Middle frontal gyrus (tissue), 1 donor: Measurements from ENCODE around the gene ANO10.
"Not testable (repeated sequence)": the region's sequence is repeated elsewhere in the genome, so short reads cannot be mapped to it uniquely, and the experiment has no call there.

Experiments used
- DNase-seq: peaks from one replicate; pipeline ENCODE4 v3.0.0-alpha.2; 2015; ENCODE audit warnings: low spot score; ENCODE audit errors: extremely low spot score

ANO10 gene

DNA sequence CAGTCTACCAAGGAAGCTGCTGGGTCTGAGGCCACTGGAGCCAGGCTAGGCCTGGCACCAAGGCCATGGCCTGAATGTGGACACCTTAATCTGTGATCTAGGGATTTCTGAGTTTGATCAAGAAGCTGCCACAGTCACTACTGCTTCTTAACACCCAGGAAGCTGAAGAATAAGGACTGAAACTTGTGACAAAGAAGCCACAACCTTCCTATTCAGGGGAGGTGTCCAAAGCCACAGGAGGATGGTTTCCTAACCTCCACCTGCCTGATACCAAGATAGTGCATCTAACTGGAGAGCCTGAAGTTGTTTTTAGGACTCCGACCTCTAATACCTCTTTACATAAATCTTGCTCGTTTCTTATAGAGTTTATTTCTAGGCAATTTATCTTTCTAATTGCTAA is 5.5 kb upstream of the ANO10 start:
- DNase-seq: no peak

DNA sequence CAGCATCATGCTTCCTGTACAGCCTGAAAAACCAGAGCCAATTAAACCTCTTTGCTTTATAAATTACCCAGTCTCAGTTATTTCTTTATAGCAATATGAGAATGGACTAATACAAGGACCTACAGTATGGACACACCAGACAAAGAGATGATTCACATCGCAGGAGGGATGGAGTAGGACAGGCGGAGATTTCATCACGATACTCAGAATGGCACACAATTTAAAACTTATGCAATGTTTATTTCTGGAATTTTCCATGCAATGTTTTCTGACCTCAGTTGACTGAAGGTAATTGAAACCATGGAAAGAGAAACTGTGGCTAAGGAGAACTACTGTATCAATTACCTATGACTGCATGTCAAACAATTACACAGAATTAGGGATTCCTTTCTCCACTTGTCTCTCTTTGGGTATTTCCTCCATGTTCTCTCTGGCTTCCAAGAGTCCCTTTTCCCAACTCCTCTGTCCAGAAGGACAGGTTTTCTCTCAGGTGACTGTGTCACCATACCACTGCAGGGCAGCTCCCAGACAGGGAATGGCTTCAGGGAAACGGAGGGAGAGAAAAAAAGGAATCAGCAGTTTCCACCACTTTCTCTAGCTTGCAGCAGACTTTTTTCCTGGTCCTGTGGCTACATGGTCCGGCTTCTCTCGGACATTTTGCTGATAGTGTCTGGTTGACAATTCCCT is 3.0 kb upstream of the ANO10 start:
- DNase-seq: no peak

DNA sequence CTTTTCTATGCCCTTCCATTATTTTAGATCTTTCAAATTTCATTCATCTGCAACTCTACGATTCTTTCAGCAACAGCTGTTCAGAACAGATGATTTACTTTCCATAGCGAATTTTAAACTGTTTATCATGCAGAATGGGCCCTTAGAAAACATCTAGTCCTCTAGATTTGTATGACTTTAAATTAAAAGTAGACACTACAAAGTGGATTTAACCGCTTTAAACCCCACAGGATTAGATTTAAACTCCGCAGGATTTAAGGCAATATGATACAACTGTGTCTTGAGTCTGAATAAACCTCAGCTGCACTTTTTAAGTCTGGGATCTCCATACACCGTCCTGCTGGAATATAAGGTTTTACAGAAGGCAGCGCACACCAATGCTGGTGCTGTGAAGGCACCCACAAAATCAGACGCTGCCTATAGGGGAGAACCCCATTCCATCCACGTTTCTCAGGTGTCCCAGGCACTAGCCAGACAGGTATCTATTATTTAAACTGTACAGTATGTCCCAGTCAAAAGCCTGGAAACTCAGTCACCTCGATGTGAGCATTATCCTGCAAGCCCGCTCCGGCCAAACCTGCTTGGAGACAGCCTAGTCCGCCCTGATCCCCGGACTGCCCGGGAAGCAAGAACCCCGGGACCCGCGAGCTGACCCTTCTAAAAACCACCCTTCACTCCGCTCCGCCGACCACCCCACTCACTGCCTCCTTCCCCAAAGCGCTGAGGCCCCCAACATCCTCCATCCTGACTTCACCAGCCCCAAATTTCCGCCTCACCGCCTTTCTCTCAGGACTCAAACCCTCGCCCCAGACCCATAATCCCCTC is 768 bp downstream of the ANO10 start:
- no peak for DNase-seq

DNA sequence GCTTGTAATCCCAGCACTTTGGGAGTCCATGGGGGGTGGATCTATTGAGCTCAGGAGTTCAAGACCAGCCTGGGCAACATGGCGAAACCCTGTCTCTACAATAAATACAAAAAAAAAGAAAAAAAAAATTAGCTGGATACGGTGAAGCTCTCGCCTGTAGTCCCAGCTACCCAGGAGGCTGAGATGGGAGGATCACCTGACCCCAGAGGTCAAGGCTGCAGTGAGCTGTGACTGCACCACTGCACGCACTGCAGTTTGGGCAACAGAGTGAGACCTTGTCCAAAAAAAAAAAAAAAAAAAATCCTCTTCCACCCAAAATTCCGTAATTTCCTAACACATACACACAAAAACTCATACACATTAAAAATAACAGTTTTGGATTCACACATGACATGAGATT is 2.2 kb downstream of the ANO10 start:
- DNase-seq: no peak

DNA sequence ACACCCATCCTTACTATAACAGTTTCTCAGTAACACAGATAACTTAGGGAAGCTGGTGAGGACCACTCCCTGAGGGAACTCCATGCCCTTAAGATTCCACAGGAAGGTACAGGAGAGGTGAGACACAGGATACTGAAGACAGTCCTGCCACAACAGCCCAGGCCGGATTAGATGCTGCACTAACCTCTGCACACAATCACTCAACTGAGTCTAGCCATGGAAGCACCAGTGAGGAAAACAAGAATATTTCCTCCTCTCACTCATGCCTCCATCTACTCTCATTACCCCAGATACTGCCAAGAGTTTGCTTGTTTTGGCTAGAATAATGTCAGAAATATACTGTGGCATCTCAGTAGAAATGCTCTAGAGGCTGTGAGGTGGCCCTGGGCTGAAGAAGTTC is 3.7 kb downstream of the ANO10 start:
- DNase-seq: no peak

DNA sequence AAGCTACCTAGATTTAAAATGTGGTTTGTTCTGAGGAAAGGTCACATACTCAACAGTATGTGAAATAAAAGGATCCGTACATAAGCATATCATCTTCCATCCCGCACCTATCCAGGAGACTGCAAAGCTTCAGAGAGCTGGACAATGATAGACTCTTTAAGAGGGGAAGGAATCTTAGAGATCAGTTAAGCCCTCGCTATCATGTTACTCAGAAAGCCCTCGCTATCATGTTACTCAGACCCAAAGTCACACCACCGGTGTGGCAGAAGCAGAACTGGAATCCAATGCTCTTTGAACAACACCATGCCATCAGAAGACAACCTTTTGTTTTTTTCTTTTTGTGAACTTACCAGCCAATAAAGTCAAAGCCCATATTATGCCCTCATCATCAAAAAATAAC is 5.8 kb downstream of the ANO10 start:
- no peak for DNase-seq

DNA sequence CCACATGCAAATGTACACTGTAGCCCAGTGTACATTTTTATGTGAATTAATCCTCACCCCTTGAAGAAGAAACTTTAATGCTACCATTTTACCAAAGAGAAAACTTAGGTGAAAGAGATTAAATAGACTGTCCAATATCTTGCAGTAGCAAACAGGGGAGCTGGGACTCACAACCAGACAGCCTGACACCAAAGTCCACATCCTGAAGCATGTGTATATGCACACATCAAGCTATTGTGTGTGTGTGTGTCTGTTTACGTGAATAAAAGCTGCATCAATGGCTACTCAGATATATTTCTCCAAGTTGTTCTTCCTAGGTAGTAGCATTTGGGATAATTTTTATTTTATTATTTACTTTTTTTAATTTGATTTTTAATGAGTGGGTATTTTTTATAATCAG is 6.7 kb downstream of the ANO10 start:
- no peak for DNase-seq

DNA sequence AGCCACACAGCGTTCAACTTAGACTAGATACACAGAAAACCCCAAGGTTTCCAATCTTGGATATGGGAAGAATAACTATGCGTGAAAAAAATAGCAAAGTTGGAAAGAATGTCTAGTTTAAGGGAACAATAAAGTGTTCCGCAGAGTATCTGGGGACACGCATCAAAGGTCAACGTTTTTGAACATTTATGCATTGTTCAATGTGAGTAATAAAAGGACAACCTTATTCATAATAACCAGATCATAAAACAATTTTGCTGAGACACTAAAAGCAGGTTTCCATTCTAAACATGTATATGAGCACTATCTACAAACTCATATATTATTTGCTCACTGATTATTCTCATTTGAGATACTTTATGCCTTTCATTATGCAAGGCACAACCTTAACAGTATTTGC is 7.8 kb downstream of the ANO10 start:
- DNase-seq: no peak

DNA sequence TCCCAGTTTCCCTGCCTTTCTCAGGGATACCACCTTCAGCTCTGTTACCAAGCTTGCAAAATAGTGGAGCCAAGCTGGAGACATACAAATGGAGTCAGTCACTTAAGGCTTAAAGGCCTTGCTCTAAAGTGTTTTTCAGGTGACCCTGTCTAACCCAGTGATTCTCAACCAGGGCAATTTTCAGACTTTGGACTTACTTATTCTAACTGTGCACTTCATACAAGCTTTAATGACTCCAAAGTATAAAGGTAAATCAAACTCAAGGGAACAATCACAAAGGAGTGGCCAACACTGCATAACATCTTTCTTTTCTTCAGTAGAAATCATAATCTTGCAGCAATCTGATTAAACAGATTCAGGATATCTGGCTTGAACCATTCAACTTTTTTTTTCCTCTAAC is 9.4 kb downstream of the ANO10 start:
- DNase-seq: no peak

DNA sequence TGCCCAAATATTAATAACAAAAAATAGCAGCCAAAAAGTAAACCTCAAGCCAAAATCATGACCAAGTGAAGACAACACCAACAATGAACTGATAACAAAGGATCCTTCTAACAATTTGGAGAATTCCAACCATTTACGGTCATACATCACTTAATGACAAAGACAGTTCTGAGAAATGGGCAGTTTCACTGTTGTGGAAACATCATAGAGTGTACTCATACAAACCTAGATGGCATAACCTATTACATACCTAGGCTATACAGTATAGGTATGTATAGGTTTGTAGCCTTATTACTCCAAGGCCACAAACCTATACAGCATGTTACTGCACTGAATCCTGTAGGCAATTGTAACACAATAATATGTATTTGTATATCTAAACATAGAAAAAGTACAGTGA is 12.4 kb downstream of the ANO10 start:
- DNase-seq: no peak

DNA sequence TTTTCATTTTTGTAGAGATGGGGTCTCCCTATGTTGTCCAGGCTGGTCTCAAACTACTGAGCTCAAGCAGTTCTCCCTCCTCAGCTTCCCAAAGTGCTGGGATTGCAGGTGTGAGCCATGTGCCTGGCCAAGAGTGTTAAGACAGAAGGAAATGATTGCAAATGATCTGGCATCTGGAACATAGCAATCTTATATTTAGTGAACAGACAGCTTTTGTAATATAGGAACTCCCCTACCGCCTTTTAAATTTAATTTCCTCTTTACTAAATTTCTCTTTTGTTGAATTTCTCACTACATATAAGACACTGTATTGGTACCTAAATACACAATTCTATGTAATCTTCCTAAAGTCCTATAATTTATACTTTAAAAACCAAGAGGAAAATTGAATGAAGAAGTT is 13.1 kb downstream of the ANO10 start:
- no peak for DNase-seq

DNA sequence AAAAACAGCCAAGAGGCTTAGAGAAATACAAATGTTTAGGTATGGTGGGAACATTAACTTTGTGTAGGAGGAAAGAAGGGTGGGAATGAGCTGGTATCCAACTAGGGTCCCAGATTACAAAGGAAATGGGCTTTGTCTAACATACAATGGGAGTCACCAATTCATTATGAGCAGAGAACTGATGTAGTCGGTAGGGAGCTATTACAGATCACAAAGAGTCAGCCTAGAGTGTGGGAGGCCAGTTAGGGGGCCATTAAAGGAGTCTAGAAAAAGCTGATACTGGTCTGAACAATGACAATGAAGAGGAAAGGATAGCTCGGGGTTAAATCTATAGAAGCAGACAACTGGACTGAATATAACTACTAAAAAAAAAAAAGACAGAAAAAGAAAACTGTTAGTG is 15.5 kb downstream of the ANO10 start:
- DNase-seq: no peak

DNA sequence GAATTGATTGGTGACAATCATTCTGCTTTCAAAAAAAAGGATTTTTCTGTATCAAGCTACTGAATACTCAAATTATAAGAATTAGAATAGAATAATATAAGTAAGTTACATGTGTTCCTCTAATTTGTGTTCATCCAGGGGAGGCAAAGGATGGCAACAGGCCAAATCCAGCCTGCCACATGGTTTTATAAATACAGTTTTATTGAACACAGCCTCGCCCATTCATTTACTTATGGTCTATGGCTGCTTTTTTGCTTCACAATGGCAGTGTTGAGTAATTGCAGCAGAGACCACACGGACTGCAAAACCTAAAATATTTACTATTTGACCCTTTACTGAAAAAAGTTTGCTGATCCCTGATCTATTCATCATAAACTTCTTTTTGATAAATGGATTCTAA is 21.9 kb downstream of the ANO10 start:
- DNase-seq: not testable (repeated sequence)

DNA sequence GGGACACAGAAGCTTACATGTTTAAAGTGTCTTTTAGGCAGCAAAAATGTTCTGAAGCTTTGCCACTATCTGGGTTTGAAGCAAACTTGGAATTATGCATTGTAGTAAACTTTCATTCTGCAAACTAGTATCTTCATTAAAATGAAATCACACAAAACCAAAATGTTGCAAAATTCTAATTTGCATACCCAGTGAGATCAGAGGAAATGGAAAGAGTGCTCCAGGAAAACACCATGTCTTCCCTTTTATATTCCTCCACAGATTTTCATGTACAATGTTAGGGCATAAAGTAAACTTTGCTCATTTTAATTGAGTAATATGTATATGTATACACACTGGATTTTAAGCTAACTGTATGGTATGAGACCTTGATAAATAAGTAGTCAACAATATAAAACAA is 23.9 kb downstream of the ANO10 start:
- DNase-seq: no peak

DNA sequence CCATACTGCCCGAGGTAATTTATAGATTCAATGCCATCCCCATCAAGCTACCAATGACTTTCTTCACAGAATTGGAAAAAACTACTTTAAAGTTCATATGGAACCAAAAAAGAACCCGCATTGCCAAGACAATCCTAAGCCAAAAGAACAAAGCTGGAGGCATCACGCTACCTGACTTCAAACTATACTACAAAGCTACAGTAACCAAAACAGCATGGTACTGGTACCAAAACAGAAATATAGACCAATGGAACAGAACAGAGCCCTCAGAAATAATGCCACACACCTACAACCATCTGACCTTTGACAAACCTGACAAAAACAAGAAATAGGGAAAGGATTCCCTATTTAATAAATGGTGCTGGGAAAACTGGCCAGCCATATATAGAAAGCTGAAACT is 25.6 kb downstream of the ANO10 start:
- DNase-seq: not testable (repeated sequence)

DNA sequence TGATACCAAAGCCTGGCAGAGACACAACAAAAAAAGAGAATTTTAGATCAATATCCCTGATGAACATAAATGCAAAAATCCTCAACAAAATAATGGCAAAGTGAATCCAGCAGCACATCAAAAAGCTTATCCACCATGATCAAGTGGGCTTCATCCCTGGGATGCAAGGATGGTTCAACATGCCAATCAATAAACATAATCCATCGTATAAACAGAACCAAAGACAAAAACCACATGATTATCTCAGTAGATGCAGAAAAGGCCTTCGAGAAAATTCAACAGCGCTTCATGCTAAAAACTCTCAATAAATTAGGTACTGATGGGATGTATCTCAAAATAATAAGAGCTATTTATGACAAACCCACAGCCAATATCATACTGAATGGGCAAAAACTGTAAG is 26.5 kb downstream of the ANO10 start:
- DNase-seq: not testable (repeated sequence)

DNA sequence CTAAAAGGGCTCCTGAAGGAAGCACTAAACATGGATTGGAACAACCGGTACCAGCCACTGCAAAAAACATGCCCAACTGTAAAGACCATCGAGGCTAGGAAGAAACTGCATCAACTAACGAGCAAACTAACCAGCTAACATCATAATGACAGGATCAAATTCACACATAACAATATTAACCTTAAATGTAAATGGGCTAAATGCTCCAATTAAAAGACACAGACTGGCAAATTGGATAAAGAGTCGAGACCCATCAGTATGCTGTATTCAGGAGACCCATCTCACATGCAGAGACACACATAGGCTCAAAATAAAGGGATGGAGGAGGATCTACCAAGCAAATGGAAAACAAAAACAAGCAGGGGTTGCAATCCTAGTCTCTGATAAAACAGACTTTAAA is 28.2 kb downstream of the ANO10 start:
- not testable (repeated sequence) for DNase-seq

DNA sequence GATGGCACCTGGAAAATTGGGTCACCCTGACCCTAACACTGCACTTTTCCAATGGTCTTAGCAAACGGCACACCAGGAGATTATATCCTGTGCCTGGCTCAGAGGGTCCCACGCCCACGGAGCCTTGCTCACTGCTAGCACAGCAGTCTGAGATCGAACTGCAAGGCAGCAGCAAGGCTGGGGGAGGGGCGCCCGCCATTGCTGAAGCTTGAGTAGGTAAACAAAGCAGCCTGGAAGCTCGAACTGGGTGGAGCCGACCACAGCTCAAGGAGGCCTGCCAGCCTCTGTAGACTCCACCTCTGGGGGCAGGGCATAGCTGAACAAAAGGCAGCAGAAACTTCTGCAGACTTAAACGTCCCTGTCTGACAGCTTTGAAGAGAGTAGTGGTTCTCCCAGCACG is 29.9 kb downstream of the ANO10 start:
- not testable (repeated sequence) for DNase-seq

DNA sequence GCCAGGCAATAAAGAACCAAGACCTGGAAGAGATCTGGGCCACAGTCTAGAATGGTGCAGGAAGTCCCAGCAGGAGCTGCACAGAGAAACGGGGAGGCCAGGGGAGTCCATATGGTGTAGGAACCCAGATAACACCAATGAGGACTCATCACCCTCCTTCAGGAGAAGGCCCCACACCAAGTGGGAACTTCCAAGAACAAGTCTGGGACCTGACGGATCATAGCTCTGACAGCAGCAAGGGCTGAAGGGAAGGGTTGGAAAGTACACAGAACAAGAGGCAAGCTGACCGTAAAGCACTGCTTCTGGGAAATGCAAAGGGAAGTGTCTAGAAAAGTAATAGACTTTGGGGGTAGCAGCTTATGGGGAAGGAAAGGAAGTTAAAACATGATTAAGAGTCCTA is 34.5 kb downstream of the ANO10 start:
- DNase-seq: no peak

DNA sequence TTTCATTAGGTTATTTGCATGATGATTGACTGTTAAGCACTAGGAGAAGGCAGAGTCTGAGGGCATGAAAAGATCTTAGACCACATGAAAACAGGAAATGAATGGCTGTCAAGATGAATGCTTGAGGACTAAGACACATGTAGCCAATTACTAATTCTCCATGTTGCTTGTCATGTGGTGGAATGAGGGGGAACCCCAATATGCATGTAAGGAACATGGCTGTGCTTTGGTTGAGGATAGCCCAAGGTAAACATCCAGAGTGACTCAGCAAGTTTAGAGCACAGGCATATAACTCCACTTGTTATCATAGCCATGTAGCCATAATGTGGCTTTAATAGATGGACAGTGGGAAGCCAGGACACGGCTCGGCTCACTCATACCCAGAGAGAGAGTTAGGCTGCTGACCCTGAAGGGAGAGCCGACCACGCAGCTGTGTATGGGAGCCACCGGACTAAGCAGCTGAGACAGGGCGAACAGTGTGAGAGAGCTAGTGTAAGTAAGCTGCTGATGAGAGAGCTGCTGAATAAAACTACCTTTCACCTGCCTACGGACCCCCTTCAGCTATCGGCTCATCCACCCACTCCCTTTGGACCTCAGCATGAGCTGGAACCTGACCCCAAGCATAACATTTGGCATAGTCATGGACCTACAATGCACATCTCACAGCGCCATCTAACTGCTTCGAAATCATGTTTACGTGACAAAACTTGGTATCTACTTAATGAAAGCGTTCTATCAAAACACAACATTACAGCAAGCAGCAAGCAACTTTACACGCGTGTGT is 37.6 kb downstream of the ANO10 start:
- no peak for DNase-seq

DNA sequence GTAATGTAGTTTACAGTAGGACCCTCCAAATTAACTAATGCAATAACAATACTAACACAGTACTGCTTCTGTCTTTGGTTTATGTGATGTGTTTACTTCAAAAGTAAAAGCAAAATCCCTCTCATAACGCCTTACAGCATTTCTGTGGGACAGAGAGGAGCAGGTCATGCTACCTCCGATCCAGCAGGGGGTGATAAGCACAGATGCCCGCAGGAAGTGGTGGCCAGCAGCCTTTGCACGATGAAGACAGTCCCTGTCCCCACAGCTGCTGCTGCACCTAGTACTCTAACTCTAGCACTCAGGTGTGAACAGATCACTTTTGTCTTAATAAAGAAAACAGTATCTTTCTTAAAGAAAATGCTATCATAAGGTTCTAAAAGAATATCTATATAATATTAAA is 38.3 kb downstream of the ANO10 start:
- DNase-seq: no peak

DNA sequence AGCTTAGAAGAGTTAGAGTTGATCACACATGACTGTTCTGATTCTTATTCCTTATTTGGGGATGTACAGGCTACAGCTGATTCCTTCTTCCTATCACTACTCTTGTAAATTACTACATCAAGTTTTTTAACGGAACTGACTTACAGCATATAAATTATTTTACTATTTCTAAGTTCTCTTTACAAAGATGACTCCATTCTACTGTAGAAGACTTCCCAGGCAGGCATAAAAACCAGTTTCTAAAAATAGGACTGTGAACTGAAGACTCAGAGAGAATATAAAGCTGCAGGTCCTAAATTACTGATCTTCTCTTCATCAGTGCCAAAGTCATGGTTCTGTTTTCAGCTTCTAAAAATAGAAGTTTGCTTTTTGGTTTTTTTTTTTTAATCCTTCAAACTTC is 38.9 kb downstream of the ANO10 start:
- DNase-seq: no peak
